ENCODE data around the gene HCN3. TPM values are rescaled to one million over a fixed set of nuclear protein-coding genes. Genes with fewer than 3 reads are reported as not detected.

Gene HCN3
- total and polyA plus RNA-seq, 2 donors (not counting 3 experiments of a cell fraction or from before 2014, with no cell fraction given) = 3.3 to 4.1 TPM

GRCh38 chr1:155326020-155326526, 48.8 kb downstream of the HCN3 start:
- no peak overlapping the region for H2AFZ ChIP-seq (ENCODE audit: low read depth, low read length)
- H3K4me2 ChIP-seq (ENCODE audit: insufficient read depth, low read length) = no peak overlapping the region
- no peak overlapping the region for H3K4me3 ChIP-seq (replicated peaks in 1 of 3; ENCODE audit: insufficient read depth in 1 of 3, low read depth in 1 of 3, low read length in 3 of 3)
- no peaks in the 10 kb centered on the region for H3K9me3 ChIP-seq (replicated peaks; ENCODE audit: control insufficient read depth, insufficient read depth, low read length)
- H3K27me3 ChIP-seq (ENCODE audit: control insufficient read depth in 2 of 2, insufficient read depth in 2 of 2, low read length in 2 of 2) = no peaks in the 10 kb centered on the region
- H3K4me1 ChIP-seq (ENCODE audit: control insufficient read depth, extremely low read depth, insufficient read depth, low read length) = peaks cover 26% of the 10 kb centered on the region
- CTCF ChIA-PET = interaction anchor here (1.3 to 7.2 kb wide), 2 partner anchors 76 kb away, joined by 6 to 115 read pairs; no protein-coding TSS in a partner anchor
- DNase-seq (ENCODE audit: low read depth, low spot score) = no peak
- BruUV-seq (replicated peaks) = no TSS peak
- TF ChIP-seq FOS (IDR thresholded peaks at IDR 0.05; ENCODE audit: borderline replicate concordance, insufficient read depth, low read length) = no peak
- no peak for TF ChIP-seq EZH2 (IDR thresholded peaks at IDR 0.05; ENCODE audit: borderline replicate concordance, low read depth, low read length, severe bottlenecking)
- TF ChIP-seq MAX (IDR thresholded peaks at IDR 0.05; ENCODE audit: insufficient read depth, insufficient read length) = no peak
- TF ChIP-seq GATA2 (IDR thresholded peaks at IDR 0.05; ENCODE audit: insufficient read depth, insufficient read length, low read depth, low read length) = no peak
- no peak for TF ChIP-seq POLR2AphosphoS5 (IDR thresholded peaks at IDR 0.05; ENCODE audit: insufficient read depth, low read depth, low read length)
- TF ChIP-seq JUN (IDR thresholded peaks at IDR 0.05; ENCODE audit: borderline replicate concordance, insufficient read depth, insufficient read length, low read depth) = no peak
- no peak for TF ChIP-seq CTCF (IDR thresholded peaks at IDR 0.05; ENCODE audit: extremely low read depth in 1 of 2, insufficient read depth in 1 of 2, low read depth in 1 of 2, low read length in 2 of 2)
- TF ChIP-seq POLR2A (IDR thresholded peaks at IDR 0.05; ENCODE audit: low read depth, low read length) = no peak
- TF ChIP-seq MYC (IDR thresholded peaks at IDR 0.05; ENCODE audit: low read depth, low read length) = no peak
- no peaks in the 10 kb centered on the region for H3K79me2 ChIP-seq (ENCODE audit: control insufficient read depth, insufficient read depth, low read length)
- peaks cover 2 to 20% of the 10 kb centered on the region in 2 experiments for H3K36me3 ChIP-seq (ENCODE audit: control insufficient read depth in 2 of 2, extremely low read depth in 1 of 2, insufficient read depth in 2 of 2, low read length in 2 of 2)
- no peak overlapping the region for H3K27ac ChIP-seq (ENCODE audit: insufficient read depth, low read depth, low read length)
- H3K9me1 ChIP-seq (replicated peaks; ENCODE audit: control insufficient read depth, extremely low read depth, insufficient read depth, low read length) = no peaks in the 10 kb centered on the region
- no peaks in the 10 kb centered on the region for H4K20me1 ChIP-seq (replicated peaks; ENCODE audit: control insufficient read depth, extremely low read depth, insufficient read depth, low read length)
- intact Hi-C loops (cut with micrococcal nuclease) (no loop called here), dilution Hi-C loops (cut with MboI; ENCODE audit: extremely low pct_ligation_motif_present, low sequenced_read_pairs) (no loop called here)
- no peak for FAIRE-seq
- no peak overlapping the region for H3K9ac ChIP-seq (replicated peaks; ENCODE audit: extremely low read depth, insufficient read depth, low read length)
- POLR2A ChIA-PET = no interaction called here
